Middle frontal gyrus (tissue), 1 donor: ENCODE measurements around the gene BPNT1.
A peak's percentile ranks its signal among the peaks of the same experiment; 100 is the strongest.
"Not testable (repeated sequence)": the region's sequence is repeated elsewhere in the genome, so short reads cannot be mapped to it uniquely, and the experiment has no call there.

Source experiments
- DNase-seq: peaks from one replicate; pipeline ENCODE4 v3.0.0-alpha.2; 2015; ENCODE audit warnings: low spot score; ENCODE audit errors: extremely low spot score

Gene BPNT1

GRCh38 chr1:220077887-220078286, 11.7 kb downstream of the BPNT1 start:
- no peak for DNase-seq

GRCh38 chr1:220076861-220077762, 12.5 kb downstream of the BPNT1 start:
- DNase-seq: no peak

- no peak for DNase-seq
Measured at GRCh38 chr1:220067269-220068204, 22.1 kb downstream of the BPNT1 start.

GRCh38 chr1:220062629-220063028, 27.0 kb downstream of the BPNT1 start:
- no peak for DNase-seq

- DNase-seq: no peak
Measured at GRCh38 chr1:220060876-220061275, 28.7 kb downstream of the BPNT1 start.

GRCh38 chr1:220056374-220056773, 33.2 kb downstream of the BPNT1 start:
- no peak for DNase-seq

GRCh38 chr1:220046052-220046930, 43.3 kb downstream of the BPNT1 start, which contains the start of gene EPRS1:
EPRS1 (minus strand) TSS chr1:220046505; CDS start chr1:220046388, 117 bp downstream.
- peak; percentile 92 for DNase-seq

- no peak for DNase-seq
Measured at GRCh38 chr1:220045356-220046051, 44.1 kb downstream of the BPNT1 start.

- DNase-seq: no peak
Measured at GRCh38 chr1:220044678-220045355, 44.8 kb downstream of the BPNT1 start.

- DNase-seq: no peak
Measured at GRCh38 chr1:220043646-220044045, 45.9 kb downstream of the BPNT1 start.

- DNase-seq: no peak
Measured at GRCh38 chr1:220040028-220040596, 49.5 kb downstream of the BPNT1 start.

- no peak for DNase-seq
Measured at GRCh38 chr1:220038640-220039039, 50.9 kb downstream of the BPNT1 start.

GRCh38 chr1:220037810-220038209, 51.8 kb downstream of the BPNT1 start:
- not testable (repeated sequence) for DNase-seq

- no peak for DNase-seq
Measured at GRCh38 chr1:220032911-220033310, 56.7 kb downstream of the BPNT1 start.

- DNase-seq: no peak
Measured at GRCh38 chr1:220031287-220031686, 58.3 kb downstream of the BPNT1 start.

- DNase-seq: no peak
Measured at GRCh38 chr1:220028346-220028895, 61.2 kb downstream of the BPNT1 start.

GRCh38 chr1:220019071-220019470, 70.5 kb downstream of the BPNT1 start:
- DNase-seq: no peak

GRCh38 chr1:220013497-220013896, 76.1 kb downstream of the BPNT1 start:
- DNase-seq: peak; percentile 45

- DNase-seq: no peak
Measured at GRCh38 chr1:220012259-220012658, 77.3 kb downstream of the BPNT1 start.
